DND-41 (cell line): ENCODE measurements around the gene VWDE.

ENCODE experiments used
- ATAC-seq: fragments of 200-7000 bp; cut with Tn5 transposase; 3 replicates; pipeline ENCODE4 v1.9.1; 2021; ENCODE audit warnings: low read depth; ENCODE audit not compliant: insufficient read depth
- DNase-seq: peaks from one replicate; pipeline ENCODE4 v3.0.0-alpha.2; 2020
- H2AFZ ChIP-seq: 2 replicates; pipeline ENCODE4 v1.6.0; 2012; ENCODE audit warnings: low read depth, low read length
- H3K27ac ChIP-seq: 2 replicates; pipeline ENCODE4 v1.5.1; 2012; ENCODE audit warnings: low read length, inconsistent platforms
- H3K27me3 ChIP-seq: fragments of 200-600 bp; sonication (generic); 2 replicates; pipeline ENCODE4 v1.6.0; 2012; ENCODE audit warnings: low read length, mild to moderate bottlenecking, inconsistent platforms; ENCODE audit not compliant: insufficient read depth, poor library complexity
- H3K36me3 ChIP-seq: 2 replicates; pipeline ENCODE4 v1.5.1; 2012; ENCODE audit warnings: low read length, inconsistent platforms; ENCODE audit not compliant: insufficient read depth
- H3K4me1 ChIP-seq: 2 replicates; pipeline ENCODE4 v1.5.1; 2012; ENCODE audit warnings: mild to moderate bottlenecking, low read length; ENCODE audit not compliant: insufficient read depth
- H3K4me2 ChIP-seq: 2 replicates; pipeline ENCODE4 v1.6.0; 2012; ENCODE audit warnings: mild to moderate bottlenecking, moderate library complexity, low read length, inconsistent platforms; ENCODE audit not compliant: insufficient read depth
- H3K4me3 ChIP-seq, 2 experiments: fragments of 200-600 bp in 1 of 2; shearing (Covaris generic) in 1 of 2; 2 replicates each; pipeline ENCODE4 v1.5.1; 2012 to 2016; ENCODE audit warnings: inconsistent platforms in 2 of 2, low read length in 2 of 2, mild to moderate bottlenecking in 2 of 2, low read depth in 1 of 2, moderate library complexity in 1 of 2
- H3K79me2 ChIP-seq: 2 replicates; pipeline ENCODE4 v1.6.0; 2012; ENCODE audit warnings: low read length, inconsistent platforms; ENCODE audit not compliant: insufficient read depth
- H3K9ac ChIP-seq: 2 replicates; pipeline ENCODE4 v1.6.0; 2012; ENCODE audit warnings: low read depth, mild to moderate bottlenecking, inconsistent platforms, low read length, moderate library complexity
- H3K9me3 ChIP-seq: 2 replicates; pipeline ENCODE4 v1.5.1; 2012; ENCODE audit warnings: low read length, moderate library complexity, mild to moderate bottlenecking, inconsistent platforms; ENCODE audit not compliant: insufficient read depth, severe bottlenecking
- H4K20me1 ChIP-seq: 2 replicates; pipeline ENCODE4 v1.6.0; 2012; ENCODE audit warnings: low read length; ENCODE audit not compliant: insufficient read depth
- EZH2 ChIP-seq: IDR thresholded peaks from 3 replicates; pipeline ENCODE4 v1.6.1; 2012; ENCODE audit warnings: borderline replicate concordance, low read depth, mild to moderate bottlenecking, moderate library complexity, low read length, inconsistent platforms; ENCODE audit not compliant: severe bottlenecking
- TF ChIP-seq, protein P1 (sequence below): IDR thresholded peaks from 2 replicates; pipeline ENCODE4 v1.5.1; 2012; ENCODE audit warnings: borderline replicate concordance, low read length, moderate library complexity, mild to moderate bottlenecking; ENCODE audit not compliant: poor library complexity, severe bottlenecking; ENCODE audit errors: extremely low read depth

The VWDE gene

DNA sequence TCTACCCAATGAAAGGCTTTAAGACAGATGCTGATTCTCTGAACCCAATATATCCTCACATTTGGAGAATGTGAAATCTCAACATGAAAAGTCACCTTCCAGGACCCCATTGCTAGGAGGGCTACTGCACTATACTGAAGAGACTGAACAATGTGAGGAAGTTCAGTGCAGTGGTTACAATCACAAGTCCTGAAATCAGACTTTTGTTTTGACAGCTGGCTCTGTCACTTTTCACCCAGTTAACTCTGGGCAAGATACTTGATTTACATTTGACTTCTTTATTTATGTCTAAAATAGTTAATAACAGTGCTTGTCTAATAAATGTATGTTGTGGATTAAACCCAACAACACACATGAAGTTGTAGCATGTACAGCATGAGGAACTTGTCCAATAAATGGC is 14.8 kb upstream of the VWDE start:
- H3K27me3 ChIP-seq, result no peaks in the 10 kb centered on the region
- H3K9me3 ChIP-seq, result no peaks in the 10 kb centered on the region
- H3K4me1 ChIP-seq, result no peaks in the 10 kb centered on the region
- H3K4me2 ChIP-seq, result no peak overlapping the region
- no peak overlapping the region for H2AFZ ChIP-seq
- TF ChIP-seq, protein P1, sequence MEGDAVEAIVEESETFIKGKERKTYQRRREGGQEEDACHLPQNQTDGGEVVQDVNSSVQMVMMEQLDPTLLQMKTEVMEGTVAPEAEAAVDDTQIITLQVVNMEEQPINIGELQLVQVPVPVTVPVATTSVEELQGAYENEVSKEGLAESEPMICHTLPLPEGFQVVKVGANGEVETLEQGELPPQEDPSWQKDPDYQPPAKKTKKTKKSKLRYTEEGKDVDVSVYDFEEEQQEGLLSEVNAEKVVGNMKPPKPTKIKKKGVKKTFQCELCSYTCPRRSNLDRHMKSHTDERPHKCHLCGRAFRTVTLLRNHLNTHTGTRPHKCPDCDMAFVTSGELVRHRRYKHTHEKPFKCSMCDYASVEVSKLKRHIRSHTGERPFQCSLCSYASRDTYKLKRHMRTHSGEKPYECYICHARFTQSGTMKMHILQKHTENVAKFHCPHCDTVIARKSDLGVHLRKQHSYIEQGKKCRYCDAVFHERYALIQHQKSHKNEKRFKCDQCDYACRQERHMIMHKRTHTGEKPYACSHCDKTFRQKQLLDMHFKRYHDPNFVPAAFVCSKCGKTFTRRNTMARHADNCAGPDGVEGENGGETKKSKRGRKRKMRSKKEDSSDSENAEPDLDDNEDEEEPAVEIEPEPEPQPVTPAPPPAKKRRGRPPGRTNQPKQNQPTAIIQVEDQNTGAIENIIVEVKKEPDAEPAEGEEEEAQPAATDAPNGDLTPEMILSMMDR, result no peak
- no peak for TF ChIP-seq EZH2
- H3K9ac ChIP-seq, result no peak overlapping the region
- no peaks in the 10 kb centered on the region for H4K20me1 ChIP-seq
- no peak for ATAC-seq
- no peak overlapping the region for H3K27ac ChIP-seq
- DNase-seq, result no peak
- H3K36me3 ChIP-seq, result no peaks in the 10 kb centered on the region
- no peak overlapping the region for H3K4me3 ChIP-seq
- no peaks in the 10 kb centered on the region for H3K79me2 ChIP-seq

GRCh38 chr7:12415072-12415471 is 11.4 kb upstream of the VWDE start:
- no peaks in the 10 kb centered on the region for H3K36me3 ChIP-seq
- H2AFZ ChIP-seq, result no peak overlapping the region
- TF ChIP-seq EZH2, result no peak
- TF ChIP-seq, protein P1, result no peak
- no peaks in the 10 kb centered on the region for H4K20me1 ChIP-seq
- H3K9me3 ChIP-seq, result no peaks in the 10 kb centered on the region
- H3K4me2 ChIP-seq, result no peak overlapping the region
- ATAC-seq (no peak), DNase-seq (no peak)
- no peaks in the 10 kb centered on the region for H3K27me3 ChIP-seq
- no peaks in the 10 kb centered on the region for H3K79me2 ChIP-seq
- H3K9ac ChIP-seq, result no peak overlapping the region
- H3K27ac ChIP-seq, result no peak overlapping the region
- no peak overlapping the region for H3K4me3 ChIP-seq
- H3K4me1 ChIP-seq, result no peaks in the 10 kb centered on the region

- Histone ChIP-seq H3K27ac (no peak overlapping the region), H3K4me1 (no peaks in the 10 kb centered on the region), H3K9me3 (no peaks in the 10 kb centered on the region), H4K20me1 (no peaks in the 10 kb centered on the region), H2AFZ (no peak overlapping the region), H3K36me3 (no peaks in the 10 kb centered on the region), H3K4me2 (no peak overlapping the region), H3K9ac (no peak overlapping the region), H3K79me2 (no peaks in the 10 kb centered on the region), H3K4me3 (no peak overlapping the region), H3K27me3 (no peaks in the 10 kb centered on the region)
- DNase-seq (no peak), ATAC-seq (no peak)
- TF ChIP-seq, protein P1, result no peak
Observed at GRCh38 chr7:12412407-12412806, 8.7 kb upstream of the VWDE start.

GRCh38 chr7:12410523-12410922 is 6.9 kb upstream of the VWDE start:
- Histone ChIP-seq H3K9ac (no peak overlapping the region), H3K9me3 (no peaks in the 10 kb centered on the region), H3K27ac (no peak overlapping the region), H3K36me3 (no peaks in the 10 kb centered on the region), H3K27me3 (no peaks in the 10 kb centered on the region), H2AFZ (no peak overlapping the region), H3K79me2 (no peaks in the 10 kb centered on the region), H3K4me2 (no peak overlapping the region), H3K4me1 (no peaks in the 10 kb centered on the region), H4K20me1 (no peaks in the 10 kb centered on the region), H3K4me3 (no peak overlapping the region)
- no peak for TF ChIP-seq EZH2
- TF ChIP-seq, protein P1, result no peak
- no peak for ATAC-seq
- no peak for DNase-seq
